NOMO-1 (cell line): ENCODE data around the gene RP9.

Experiments
- DNase-seq, 2 experiments: peaks; one replicate each; lab custom pipeline; 2025; ENCODE audit not compliant: unreplicated experiment in 2 of 2; lab: John Stamatoyannopoulos, UW

RP9 gene

DNA sequence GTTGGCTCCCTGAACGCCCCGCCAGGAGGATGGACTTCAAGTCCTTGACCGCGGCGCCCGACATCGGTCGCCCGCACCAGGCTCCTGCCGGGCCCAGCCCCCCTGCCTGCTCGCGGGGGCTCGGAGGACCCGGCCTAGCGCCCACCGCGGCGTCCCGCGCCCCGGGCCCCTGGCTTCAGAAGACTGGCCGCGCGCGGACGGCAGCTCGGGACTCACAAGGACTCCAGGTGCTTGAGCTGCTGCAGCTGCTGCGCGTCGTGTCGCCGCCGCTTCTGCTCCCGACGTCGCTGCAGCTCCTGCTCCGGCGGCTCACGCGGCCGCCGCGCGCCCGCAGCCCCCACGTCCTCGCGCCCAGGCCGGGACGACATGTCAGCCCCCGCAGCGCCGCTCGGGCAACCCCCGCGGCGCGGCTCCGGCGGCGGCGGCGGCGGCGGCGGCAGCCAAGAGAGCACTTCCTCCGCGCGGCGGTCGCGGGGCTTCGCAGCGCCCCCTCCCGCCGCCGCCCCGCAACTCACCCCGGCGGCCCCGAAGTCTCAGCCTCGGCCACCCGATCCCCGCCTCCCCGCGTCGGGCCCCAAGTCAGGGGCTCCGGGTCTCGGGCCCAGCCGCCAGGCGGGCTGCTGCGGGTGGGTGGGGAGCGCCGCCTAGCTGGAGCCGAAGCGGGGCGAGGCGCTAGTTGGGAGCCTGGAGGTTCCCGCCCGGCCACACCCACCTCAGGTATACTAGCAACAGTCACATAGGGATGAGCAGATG, at the start of gene RP9:
TSS of gene RP9 (minus strand) at position 400 of the 753 bp plus-strand sequence. CDS start at position 368, 32 bp downstream.
- DNase-seq = peak; percentile 61 to 86

GRCh38 chr7:33157781-33158180, 48.6 kb upstream of the RP9 start:
- DNase-seq = no peak

- no peak for DNase-seq
These were observed 48.1 kb upstream of the RP9 start for GRCh38 chr7:33157311-33157710.

DNA sequence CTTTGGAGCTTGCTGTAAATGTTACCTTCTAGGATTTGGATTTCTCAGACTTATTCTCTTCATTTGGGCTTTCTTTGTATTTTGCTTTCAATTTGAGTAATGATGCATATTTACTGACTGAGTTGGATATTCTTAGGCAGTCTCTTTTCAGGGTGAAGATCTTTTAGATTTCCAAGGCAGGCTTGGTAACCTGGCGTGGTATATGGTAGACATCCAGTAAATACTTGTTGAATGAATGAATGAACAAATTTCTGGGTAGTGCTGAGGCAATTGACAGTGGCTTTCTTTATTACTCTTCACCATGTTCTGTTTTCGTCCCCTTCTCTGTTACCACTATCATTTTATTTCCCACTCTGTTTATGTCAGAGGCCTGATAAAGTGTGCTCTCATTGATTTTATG, 47.2 kb upstream of the RP9 start:
- no peak for DNase-seq

DNA sequence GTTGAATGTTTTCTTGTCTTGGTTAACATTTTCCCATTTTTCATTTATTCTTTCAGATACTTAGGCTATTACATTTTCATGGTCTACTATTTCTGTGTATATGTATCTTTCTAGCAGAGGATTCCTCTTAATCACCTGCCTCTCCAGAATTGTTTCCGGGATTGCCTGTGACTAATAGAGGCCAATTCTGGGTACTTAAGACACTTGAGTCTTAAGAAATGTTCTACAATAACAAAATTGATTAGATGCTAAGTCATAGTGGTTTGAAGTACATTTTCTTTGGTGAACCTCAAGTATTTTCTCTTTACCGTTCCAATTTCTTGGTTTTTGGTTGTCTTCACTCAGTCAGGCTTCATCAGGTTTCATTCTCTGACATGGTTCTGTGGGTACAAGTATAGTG, 46.6 kb upstream of the RP9 start:
- DNase-seq = no peak

DNA sequence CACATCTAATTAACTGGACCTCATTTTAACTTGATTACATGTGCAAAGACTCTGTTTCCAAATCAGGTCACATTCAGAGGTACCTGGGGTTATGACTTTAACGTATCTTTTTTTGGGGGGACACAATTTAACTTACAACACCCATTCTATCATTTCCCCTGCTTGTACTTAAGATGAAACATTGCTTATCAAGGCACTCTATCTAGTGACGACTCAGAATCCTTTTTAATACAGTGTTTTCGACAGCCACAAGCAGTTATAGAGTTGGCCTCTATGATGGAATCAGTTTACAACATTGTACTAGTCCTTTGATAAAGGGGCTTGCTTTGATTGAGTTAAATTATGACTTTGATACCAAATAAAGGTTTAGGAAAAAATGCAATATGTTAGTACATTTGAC, 42.9 kb upstream of the RP9 start:
- DNase-seq = no peak

DNA sequence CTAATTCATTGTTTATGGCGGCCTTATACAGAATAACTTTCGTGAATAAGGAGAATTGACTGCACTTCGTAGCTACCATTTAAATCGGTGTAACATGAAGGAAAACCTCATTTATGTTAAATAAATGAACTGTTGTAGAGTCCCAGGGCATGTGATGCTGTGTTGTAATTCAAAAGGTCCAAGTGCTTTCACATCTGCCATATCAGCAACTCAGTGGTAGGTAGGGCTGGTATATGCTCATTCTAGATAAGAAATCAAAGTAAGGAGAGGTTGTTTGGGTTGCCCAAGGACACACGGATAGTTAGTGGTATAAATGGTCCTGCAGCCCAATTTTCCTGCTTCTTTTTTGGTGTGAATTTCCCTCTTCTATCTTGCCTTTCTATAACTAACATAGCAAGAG, 36.0 kb upstream of the RP9 start:
- DNase-seq = no peak

- no peak for DNase-seq
These were observed 35.0 kb upstream of the RP9 start for GRCh38 chr7:33143996-33144718.

DNA sequence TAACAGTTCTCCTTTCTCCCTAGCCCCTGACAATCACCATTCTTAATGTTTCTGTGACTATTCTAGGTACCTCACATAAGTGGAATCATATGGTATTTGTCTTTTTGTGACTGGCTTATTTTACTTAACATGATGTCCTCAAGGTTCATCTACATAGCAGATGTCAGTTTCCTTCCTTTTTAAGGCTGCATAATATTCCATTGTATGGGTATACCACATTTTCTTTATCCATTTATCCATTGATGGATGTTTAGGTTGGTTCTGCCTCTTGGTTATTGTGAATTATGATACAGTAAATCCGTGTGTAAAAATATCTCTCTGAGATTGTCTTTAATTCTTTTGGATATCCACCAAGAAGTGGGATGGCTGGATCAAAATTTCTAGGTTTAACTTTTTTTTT, 33.4 kb upstream of the RP9 start:
- no peak for DNase-seq

GRCh38 chr7:33137103-33137502, 27.9 kb upstream of the RP9 start:
- DNase-seq = no peak

DNA sequence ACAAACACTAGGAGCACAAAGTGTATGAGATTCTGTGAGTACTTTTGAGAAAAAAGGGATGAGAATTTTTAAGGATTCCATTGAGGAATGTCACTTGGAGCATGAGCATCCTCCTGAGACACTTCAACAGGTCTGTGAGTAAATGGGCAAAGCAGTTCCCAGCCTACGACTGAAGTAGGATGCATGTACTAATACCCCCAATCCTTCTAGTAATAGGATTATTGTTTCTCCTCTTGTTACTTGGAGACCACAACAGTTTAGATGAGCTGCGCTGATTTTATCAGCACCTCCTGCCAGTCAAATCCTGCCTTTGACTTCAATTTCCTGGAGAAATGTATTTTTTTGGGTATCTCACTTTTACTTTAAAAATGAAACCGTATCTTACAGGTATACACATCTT, 21.0 kb upstream of the RP9 start:
- DNase-seq = no peak

- DNase-seq = no peak
These were observed 20.6 kb upstream of the RP9 start for GRCh38 chr7:33129806-33130153.

DNA sequence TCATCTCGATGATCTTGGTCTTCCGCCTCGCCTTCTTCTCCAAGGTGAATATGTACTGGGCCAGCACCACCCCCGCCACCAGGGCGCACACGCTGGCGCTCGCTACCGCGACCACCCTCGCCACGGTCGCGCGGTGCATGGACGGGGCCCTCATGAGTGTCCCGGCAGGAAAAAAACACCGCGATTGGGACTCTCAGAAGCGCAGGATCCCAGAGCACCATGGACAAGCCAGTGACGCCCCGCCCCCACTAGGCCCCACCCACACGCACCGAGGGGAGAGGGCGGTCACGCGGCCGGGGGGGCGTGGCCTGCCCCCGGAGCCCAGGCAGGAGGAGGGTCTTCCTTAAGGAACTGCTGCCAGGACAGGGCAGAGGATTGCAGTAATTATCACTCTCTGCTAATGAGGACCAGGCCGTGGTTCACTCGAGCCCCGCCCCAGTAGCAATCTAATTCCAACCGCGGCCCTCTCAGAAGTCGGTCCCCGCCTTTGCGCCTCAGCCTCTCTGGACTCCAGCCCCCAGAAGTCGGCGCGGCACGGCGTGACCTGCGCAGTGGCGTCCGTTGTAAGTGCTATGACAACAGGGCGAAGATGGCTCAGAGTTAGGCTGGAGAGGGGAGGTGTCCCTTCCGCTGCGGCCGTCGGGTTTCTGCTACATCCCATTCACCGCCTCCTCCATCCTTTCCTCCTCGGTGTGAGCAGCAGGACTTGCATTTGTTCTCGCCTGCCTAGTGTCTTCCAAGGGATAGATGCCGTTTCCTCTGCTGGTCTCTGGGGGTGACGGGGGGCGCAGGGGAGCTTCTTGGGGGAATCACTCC, 20.0 kb upstream of the RP9 start, which contains the start of gene BBS9:
TSS of gene BBS9 (plus strand) at position 575 of the 816 bp plus-strand sequence. CDS start 16,689 bp downstream, outside the sequence.
- DNase-seq = peak; percentile 97 to 98

GRCh38 chr7:33128631-33128989, 19.4 kb upstream of the RP9 start:
- no peak for DNase-seq

DNA sequence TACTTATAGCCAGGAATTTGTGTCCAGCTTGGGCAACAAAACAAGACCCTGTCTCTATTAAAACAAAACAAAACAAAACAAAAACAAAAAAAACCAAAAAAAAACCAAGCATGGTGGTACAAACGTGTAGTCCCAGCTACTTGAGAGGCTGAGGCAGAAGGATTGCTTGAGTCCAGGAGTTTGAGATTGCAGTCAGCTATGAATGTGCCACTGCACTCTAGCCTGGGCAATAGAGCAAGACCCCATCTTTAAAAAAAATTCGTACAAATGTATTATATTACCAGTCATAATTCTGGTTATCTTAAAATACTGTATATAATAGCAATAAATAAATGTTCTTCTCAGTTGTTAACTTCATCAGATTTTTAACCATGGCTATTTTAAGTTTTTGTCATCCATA, 17.9 kb upstream of the RP9 start:
- DNase-seq = no peak

DNA sequence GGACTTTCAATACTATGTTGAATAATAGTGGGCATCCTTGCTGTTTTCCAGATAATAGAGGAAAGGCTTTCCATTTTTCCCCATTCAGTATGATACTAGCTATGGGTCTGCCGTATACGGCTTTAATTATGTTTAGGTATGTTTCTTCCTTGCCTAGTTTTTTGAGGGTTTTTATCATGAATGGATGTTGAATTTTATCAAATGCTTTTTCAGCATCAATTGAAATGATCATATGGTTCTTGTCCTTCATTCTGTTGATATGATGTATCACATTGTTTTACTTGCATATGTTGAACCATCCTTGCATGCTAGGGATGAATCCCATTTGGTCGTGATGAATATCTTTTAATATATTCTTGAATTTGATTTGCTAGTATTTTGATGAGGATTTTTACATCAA, 9.2 kb upstream of the RP9 start:
- DNase-seq = no peak

DNA sequence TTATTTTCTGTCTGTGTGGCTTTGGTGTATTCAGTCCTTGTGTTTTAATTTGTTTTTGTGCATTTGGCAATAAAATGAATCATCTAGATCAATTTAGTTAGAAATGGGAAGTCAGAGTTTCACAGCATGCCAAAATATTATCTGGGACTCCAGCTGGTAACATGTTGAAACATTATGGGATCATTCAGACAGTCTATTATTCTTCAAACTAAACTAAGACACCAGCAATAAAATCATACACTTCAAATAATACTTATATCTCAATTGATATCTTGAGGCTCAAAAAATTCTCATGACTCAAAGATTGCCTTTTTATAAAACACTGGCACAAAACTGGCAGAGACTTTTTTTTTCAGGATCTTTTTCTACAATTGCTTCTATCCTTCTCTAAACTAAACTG, 5.8 kb upstream of the RP9 start:
- peak in 1 of 2 experiments; percentile 30 for DNase-seq

DNA sequence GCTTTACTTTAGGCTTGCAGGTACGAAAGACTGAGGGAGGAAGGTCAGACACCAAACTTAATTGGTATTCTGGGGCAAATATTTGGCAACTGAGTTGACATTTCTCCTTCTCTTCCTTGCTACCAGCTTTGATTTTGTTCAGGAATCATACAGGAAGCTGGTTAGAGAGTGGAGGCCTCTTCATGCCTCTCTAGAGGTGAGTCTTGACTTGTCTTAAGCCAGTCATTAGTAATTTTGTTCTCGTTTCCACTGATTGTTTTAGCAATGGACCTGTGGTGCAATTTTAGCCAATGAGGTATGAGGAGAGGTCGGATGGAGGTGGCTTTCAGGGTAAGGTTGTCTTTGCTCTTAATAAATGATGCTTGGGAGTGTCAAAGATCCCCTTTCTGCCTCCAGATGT, 2.4 kb upstream of the RP9 start:
- no peak for DNase-seq

DNA sequence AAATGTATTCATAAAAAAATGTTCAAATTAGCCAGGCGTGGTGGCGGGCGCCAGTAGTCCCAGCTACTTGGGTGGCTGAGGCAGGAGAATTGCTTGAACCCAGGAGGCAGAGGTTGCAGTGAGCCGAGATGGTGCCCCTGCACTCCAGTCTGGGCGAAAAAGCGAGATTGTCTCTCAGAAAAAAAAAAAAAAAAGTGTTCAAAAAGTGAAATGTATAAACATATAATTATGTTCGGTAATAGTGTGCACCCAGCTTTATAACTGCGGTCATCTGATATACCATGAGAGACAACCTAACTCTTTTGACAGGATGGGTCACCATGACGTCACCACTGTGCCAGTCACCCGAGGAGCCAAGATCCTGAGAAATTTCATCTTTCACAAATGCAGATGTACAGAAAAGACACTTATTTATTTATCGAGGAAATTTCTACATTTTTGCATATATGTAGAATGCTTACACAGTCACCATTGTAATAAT, 594 bp upstream of the RP9 start:
- DNase-seq = no peak

GRCh38 chr7:33108554-33109004, 625 bp downstream of the RP9 start:
- peak in 1 of 2 experiments; percentile 54 for DNase-seq
